SK-N-SH (cell line): Measurements from ENCODE around the gene AKR7A2. TPM values are rescaled to one million over a fixed set of nuclear protein-coding genes. Genes with fewer than 3 reads are reported as not detected.
"Not testable (repeated sequence)": the region's sequence is repeated elsewhere in the genome, so short reads cannot be mapped to it uniquely, and the experiment has no call there.

ENCODE experiments used
- CTCF ChIA-PET: fragments of 300-600, 350-600 bp; formaldehyde crosslinking; extraction: SDS; loops from one replicate; lab custom pipeline; 2021; lab: Yijun Ruan, JAX
- POLR2A ChIA-PET: fragments of 350-600 bp; sonication (Branson Sonifier 250); formaldehyde crosslinking; extraction: SDS; loops from one replicate; lab custom pipeline; 2020; ENCODE audit warnings: antibody characterized with exemption, inconsistent platforms; lab: Yijun Ruan, JAX
- DNase-seq: peaks from one replicate; pipeline ENCODE4 v3.0.0; 2012
- H2AFZ ChIP-seq: fragments of 200-600 bp; sonication (generic); 2 replicates; pipeline ENCODE4 v1.8.1; 2016; ENCODE audit warnings: antibody characterized with exemption, mild to moderate bottlenecking, low read depth
- H3F3A ChIP-seq: fragments of 200-600 bp; sonication (generic); replicated peaks from 2 replicates; pipeline ENCODE3; 2016; ENCODE audit warnings: antibody characterized with exemption, mild to moderate bottlenecking; ENCODE audit not compliant: insufficient read depth
- H3K27ac ChIP-seq, 2 experiments: fragments of 200-500 bp in 1 of 2; fragments of 200-600 bp in 1 of 2; sonication (Bioruptor generic) in 1 of 2; sonication (generic), shearing (Covaris generic) in 1 of 2; 2 replicates each; pipeline versions ENCODE4 v1.5.1 to v1.6.1; 2014 to 2016; ENCODE audit warnings: low read depth in 2 of 2, inconsistent platforms in 1 of 2, low read length in 1 of 2, mild to moderate bottlenecking in 1 of 2, mixed read lengths in 1 of 2
- H3K27me3 ChIP-seq: fragments of 200-600 bp; sonication (generic), shearing (Covaris generic); 2 replicates; pipeline ENCODE4 v1.6.1; 2016; ENCODE audit warnings: mixed run types; ENCODE audit not compliant: insufficient read depth
- H3K36me3 ChIP-seq, 2 experiments: fragments of 200-500 bp in 1 of 2; fragments of 200-600 bp in 1 of 2; sonication (Bioruptor generic) in 1 of 2; sonication (generic) in 1 of 2; replicated peaks in 1 of 2; 2 replicates each; pipeline versions ENCODE3 to v1.5.1; 2014 to 2016; ENCODE audit warnings: low read length in 1 of 2, mild to moderate bottlenecking in 1 of 2; ENCODE audit not compliant: insufficient read depth in 2 of 2, control insufficient read depth in 1 of 2
- H3K4me1 ChIP-seq, 2 experiments: fragments of 200-500 bp in 1 of 2; fragments of 200-600 bp in 1 of 2; sonication (Bioruptor generic) in 1 of 2; sonication (generic), shearing (Covaris generic) in 1 of 2; 2 replicates each; pipeline versions ENCODE4 v1.5.1 to v1.6.1; 2014 to 2016; ENCODE audit warnings: low read depth in 1 of 2, low read length in 1 of 2, mixed run types in 1 of 2; ENCODE audit not compliant: insufficient read depth in 2 of 2, control insufficient read depth in 1 of 2
- H3K4me2 ChIP-seq: fragments of 200-600 bp; sonication (generic), shearing (Covaris generic); 2 replicates; pipeline ENCODE4 v1.6.1; 2017; ENCODE audit warnings: mixed run types
- H3K4me3 ChIP-seq, 2 experiments: fragments of 200-500 bp in 1 of 2; fragments of 200-600 bp in 1 of 2; sonication (Bioruptor generic) in 1 of 2; sonication (generic), shearing (Covaris generic) in 1 of 2; 2 replicates each; pipeline versions ENCODE4 v1.5.1 to v1.8.1; 2014 to 2016; ENCODE audit warnings: low read depth in 2 of 2, inconsistent platforms in 1 of 2, low read length in 1 of 2, mild to moderate bottlenecking in 1 of 2, mixed read lengths in 1 of 2, moderate library complexity in 1 of 2
- H3K79me2 ChIP-seq: fragments of 200-600 bp; sonication (generic); 2 replicates; pipeline ENCODE4 v1.8.1; 2017; ENCODE audit warnings: mild to moderate bottlenecking; ENCODE audit not compliant: insufficient read depth
- H3K9ac ChIP-seq: fragments of 200-600 bp; sonication (generic); 2 replicates; pipeline ENCODE4 v1.6.1; 2017; ENCODE audit warnings: mixed run types
- H3K9me2 ChIP-seq: fragments of 200-600 bp; sonication (generic); 2 replicates; pipeline ENCODE4 v1.6.1; 2017; ENCODE audit warnings: mixed run types
- H3K9me3 ChIP-seq: fragments of 200-600 bp; sonication (generic); 2 replicates; pipeline ENCODE4 v1.6.1; 2017; ENCODE audit warnings: mixed run types, mild to moderate bottlenecking, moderate library complexity
- H4K20me1 ChIP-seq: fragments of 200-600 bp; sonication (generic); 2 replicates; pipeline ENCODE4 v1.6.1; 2017; ENCODE audit warnings: mild to moderate bottlenecking, mixed run types; ENCODE audit not compliant: insufficient read depth
- CHD2 ChIP-seq: fragments of 150-350 bp; IDR thresholded peaks from 2 replicates; pipeline ENCODE4 v1.6.1; 2018; ENCODE audit warnings: low read length; ENCODE audit not compliant: partially characterized antibody
- EP300 ChIP-seq, 2 experiments: IDR thresholded peaks; 2 replicates each; pipeline versions ENCODE4 v1.4.0 to v1.6.1; 2012; ENCODE audit warnings: borderline replicate concordance in 1 of 2, low read depth in 1 of 2, low read length in 1 of 2
- GABPA ChIP-seq: IDR thresholded peaks from 2 replicates; pipeline ENCODE4 v1.4.0; 2012; ENCODE audit warnings: low read depth, mild to moderate bottlenecking
- NFIC ChIP-seq: IDR thresholded peaks from 2 replicates; pipeline ENCODE4 v1.4.0; 2012; ENCODE audit warnings: borderline replicate concordance
- WGBS: methylation state at CpG from one replicate; pipeline ENCODE4 v1.1.6; 2017; ENCODE audit warnings: low lambda C conversion rate; 5-methylcytosine and 5-hydroxymethylcytosine counted together
- polyA plus RNA-seq, 3 experiments: library from polyadenylated mRNA; depleted of rRNA; stranded (reverse); fragments of >200 nt; gene quantifications; 2 replicates each; pipeline ENCODE4 v1.2.3, GENCODE V29; 2012
- TF ChIP-seq, protein P1 (sequence below): IDR thresholded peaks from 2 replicates; pipeline ENCODE4 v1.6.1; 2012; ENCODE audit warnings: mild to moderate bottlenecking, low read depth, low read length, moderate library complexity

The AKR7A2 gene
- polyA plus RNA-seq, 1 of the 3 experiments (the other 2 are of a cell fraction) = 40.7 TPM

DNA sequence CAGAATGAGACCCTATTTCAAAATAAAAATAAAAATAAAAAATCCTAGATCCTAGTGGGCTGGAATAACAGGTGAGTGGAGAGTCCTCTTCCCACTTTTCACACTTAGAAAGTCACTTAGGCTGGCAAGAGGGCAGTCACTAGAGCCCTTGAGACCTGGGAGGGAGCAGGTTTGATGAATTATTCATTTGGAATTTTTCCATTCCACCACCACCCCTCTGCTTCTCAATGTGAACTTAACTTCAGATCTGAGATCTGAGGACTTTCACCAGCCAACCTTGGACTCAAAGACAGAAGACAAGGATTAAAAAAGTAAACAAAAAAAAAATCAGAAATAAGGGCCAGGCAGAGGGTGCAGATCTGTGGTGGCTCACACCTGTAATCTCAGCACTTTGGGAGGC lies 39.9 kb downstream of the AKR7A2 start:
- no peak for DNase-seq
- H3K36me3 ChIP-seq = peaks cover 0 to 7% of the 10 kb centered on the region in 2 experiments
- no peak overlapping the region for H3K4me3 ChIP-seq
- no peaks in the 10 kb centered on the region for H3K27me3 ChIP-seq
- H3F3A ChIP-seq = no peaks in the 10 kb centered on the region
- no peak overlapping the region for H3K4me2 ChIP-seq
- H3K4me1 ChIP-seq = no peaks in the 10 kb centered on the region
- ChIA-PET CTCF (no interaction called here), POLR2A (no interaction called here)
- TF ChIP-seq GABPA = no peak
- TF ChIP-seq, protein P1, sequence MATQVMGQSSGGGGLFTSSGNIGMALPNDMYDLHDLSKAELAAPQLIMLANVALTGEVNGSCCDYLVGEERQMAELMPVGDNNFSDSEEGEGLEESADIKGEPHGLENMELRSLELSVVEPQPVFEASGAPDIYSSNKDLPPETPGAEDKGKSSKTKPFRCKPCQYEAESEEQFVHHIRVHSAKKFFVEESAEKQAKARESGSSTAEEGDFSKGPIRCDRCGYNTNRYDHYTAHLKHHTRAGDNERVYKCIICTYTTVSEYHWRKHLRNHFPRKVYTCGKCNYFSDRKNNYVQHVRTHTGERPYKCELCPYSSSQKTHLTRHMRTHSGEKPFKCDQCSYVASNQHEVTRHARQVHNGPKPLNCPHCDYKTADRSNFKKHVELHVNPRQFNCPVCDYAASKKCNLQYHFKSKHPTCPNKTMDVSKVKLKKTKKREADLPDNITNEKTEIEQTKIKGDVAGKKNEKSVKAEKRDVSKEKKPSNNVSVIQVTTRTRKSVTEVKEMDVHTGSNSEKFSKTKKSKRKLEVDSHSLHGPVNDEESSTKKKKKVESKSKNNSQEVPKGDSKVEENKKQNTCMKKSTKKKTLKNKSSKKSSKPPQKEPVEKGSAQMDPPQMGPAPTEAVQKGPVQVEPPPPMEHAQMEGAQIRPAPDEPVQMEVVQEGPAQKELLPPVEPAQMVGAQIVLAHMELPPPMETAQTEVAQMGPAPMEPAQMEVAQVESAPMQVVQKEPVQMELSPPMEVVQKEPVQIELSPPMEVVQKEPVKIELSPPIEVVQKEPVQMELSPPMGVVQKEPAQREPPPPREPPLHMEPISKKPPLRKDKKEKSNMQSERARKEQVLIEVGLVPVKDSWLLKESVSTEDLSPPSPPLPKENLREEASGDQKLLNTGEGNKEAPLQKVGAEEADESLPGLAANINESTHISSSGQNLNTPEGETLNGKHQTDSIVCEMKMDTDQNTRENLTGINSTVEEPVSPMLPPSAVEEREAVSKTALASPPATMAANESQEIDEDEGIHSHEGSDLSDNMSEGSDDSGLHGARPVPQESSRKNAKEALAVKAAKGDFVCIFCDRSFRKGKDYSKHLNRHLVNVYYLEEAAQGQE = no peak
- no peak for TF ChIP-seq EP300 (IDR thresholded peaks at IDR 0.05; ENCODE audit: borderline replicate concordance in 1 of 2, low read depth in 1 of 2, low read length in 1 of 2)
- no peak for TF ChIP-seq NFIC
- TF ChIP-seq CHD2 = no peak
- no peak overlapping the region for H3K9ac ChIP-seq
- no peaks in the 10 kb centered on the region for H3K79me2 ChIP-seq
- no peak overlapping the region for H2AFZ ChIP-seq
- no peaks in the 10 kb centered on the region for H3K9me2 ChIP-seq
- H3K27ac ChIP-seq = no peak overlapping the region
- no peaks in the 10 kb centered on the region for H4K20me1 ChIP-seq
- H3K9me3 ChIP-seq = no peaks in the 10 kb centered on the region

DNA sequence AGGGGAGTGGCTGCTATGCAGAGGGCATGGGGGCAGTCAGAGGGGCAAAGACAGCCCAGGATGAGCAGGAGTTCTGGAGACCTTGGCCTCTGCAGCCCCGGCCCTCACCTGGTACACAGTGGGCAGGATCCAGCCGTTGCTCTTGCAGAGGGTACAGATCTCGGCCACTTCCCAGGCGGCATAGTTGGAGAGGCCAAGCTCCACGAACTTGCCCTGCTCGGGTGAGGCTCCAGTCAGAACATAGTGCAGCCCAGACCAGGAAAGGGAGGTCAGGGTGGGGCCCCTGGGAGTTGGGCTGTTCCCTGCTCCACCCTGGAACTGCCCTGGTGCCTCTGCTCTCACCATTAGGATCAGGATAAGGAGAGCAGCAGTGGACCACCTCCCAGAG lies 41.6 kb downstream of the AKR7A2 start:
- H3K27me3 ChIP-seq, H3K9me2 ChIP-seq, H3K36me3 ChIP-seq, H2AFZ ChIP-seq, H3K4me1 ChIP-seq, H3K9ac ChIP-seq, DNase-seq, H3K9me3 ChIP-seq, H3K79me2 ChIP-seq, H3F3A ChIP-seq, H3K4me2 ChIP-seq, POLR2A ChIA-PET, H3K27ac ChIP-seq, H3K4me3 ChIP-seq, H4K20me1 ChIP-seq: not testable (repeated sequence)
- CTCF ChIA-PET = interaction anchor here (1.1 kb wide), 1 partner anchor 85 kb away, joined by 3 read pairs; no protein-coding TSS in a partner anchor
- WGBS = 100% methylated on average over 1 of the region's 6 CpGs

DNA sequence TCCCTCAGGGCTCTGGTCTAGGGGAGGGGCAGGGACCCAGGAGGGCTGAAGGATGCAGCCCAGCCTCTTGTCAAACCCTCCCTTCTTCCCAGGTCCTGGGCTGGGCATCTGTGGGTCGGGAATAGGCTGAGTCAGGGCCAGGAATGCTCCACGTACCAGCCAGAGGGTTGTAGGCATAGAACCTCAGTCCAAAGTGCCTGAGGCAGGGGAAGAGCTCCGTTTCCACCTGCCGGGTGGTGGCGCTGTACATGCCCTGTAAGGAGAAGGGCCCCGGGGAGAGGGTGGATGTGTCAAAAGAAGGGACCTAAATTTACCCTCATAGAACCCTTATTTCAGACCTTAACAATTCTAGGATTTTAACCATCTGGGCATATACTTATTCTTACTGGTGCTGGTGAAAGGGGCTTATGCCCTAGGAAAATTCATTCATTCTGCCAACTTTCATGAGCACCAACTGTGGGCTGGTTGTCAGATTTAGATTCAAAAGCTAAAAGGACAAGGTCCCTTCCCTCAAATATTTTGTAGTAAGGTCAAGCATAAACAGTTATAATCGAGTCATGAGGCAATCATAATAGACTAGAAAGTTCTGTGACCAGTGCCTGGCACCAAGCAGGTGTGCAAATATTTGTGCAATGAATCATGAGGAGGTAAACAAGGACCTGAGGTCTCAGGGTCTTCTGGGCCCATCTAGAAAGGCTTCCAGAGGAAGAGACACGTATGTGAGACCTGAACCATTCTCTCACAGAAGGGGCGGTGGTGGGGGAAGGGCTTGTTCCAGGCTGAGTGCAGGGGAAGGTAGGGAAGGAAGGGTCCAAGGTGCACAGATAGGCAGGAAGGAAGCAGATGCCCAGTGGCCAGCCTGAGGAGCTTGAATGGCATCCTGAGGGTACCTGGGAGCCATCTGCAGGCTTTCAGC lies 42.3 kb downstream of the AKR7A2 start:
- DNase-seq, CTCF ChIA-PET, H3K27ac ChIP-seq, POLR2A ChIA-PET, H3K9me3 ChIP-seq, H4K20me1 ChIP-seq, H3K79me2 ChIP-seq, H3K4me3 ChIP-seq, H3K4me2 ChIP-seq, H3K9me2 ChIP-seq, H3K27me3 ChIP-seq, H3K4me1 ChIP-seq, H3F3A ChIP-seq, H3K36me3 ChIP-seq, H3K9ac ChIP-seq, H2AFZ ChIP-seq: not testable (repeated sequence)
- WGBS = 62% methylated on average over 4 of the region's 9 CpGs
